Non-pigmented ciliary epithelial cell (primary cell): ENCODE measurements around the gene CYBRD1.

Experiments used
- DNase-seq: peaks from one replicate; pipeline ENCODE4 v3.0.0-alpha.2; 2010; ENCODE audit warnings: low read depth

Gene CYBRD1

GRCh38 chr2:171553858-171554257, 31.6 kb downstream of the CYBRD1 start:
- DNase-seq = no peak

- DNase-seq = no peak
Observed at GRCh38 chr2:171554991-171555615, 32.8 kb downstream of the CYBRD1 start.

GRCh38 chr2:171557363-171557762, 35.1 kb downstream of the CYBRD1 start:
- no peak for DNase-seq

- DNase-seq = no peak
Observed at GRCh38 chr2:171563301-171563700, 41.0 kb downstream of the CYBRD1 start.

- DNase-seq = no peak
Observed at GRCh38 chr2:171564463-171564862, 42.2 kb downstream of the CYBRD1 start.

- DNase-seq = no peak
Observed at GRCh38 chr2:171566057-171566456, 43.8 kb downstream of the CYBRD1 start.

- no peak for DNase-seq
Observed at GRCh38 chr2:171566753-171567152, 44.5 kb downstream of the CYBRD1 start.

- no peak for DNase-seq
Observed at GRCh38 chr2:171568089-171568488, 45.8 kb downstream of the CYBRD1 start.

- DNase-seq = no peak
Observed at GRCh38 chr2:171571721-171572120, 49.4 kb downstream of the CYBRD1 start.

GRCh38 chr2:171574149-171574795, 52.0 kb downstream of the CYBRD1 start:
- DNase-seq = no peak

GRCh38 chr2:171575606-171576005, 53.3 kb downstream of the CYBRD1 start:
- DNase-seq = no peak

- no peak for DNase-seq
Observed at GRCh38 chr2:171578127-171578803, 56.0 kb downstream of the CYBRD1 start.

- DNase-seq = no peak
Observed at GRCh38 chr2:171579481-171579880, 57.2 kb downstream of the CYBRD1 start.

GRCh38 chr2:171583566-171583965, 61.3 kb downstream of the CYBRD1 start:
- no peak for DNase-seq

GRCh38 chr2:171584001-171584400, 61.7 kb downstream of the CYBRD1 start:
- no peak for DNase-seq

GRCh38 chr2:171587132-171587531, 64.9 kb downstream of the CYBRD1 start:
- DNase-seq = no peak

GRCh38 chr2:171587567-171587966, 65.3 kb downstream of the CYBRD1 start:
- DNase-seq = no peak

GRCh38 chr2:171590116-171590515, 67.8 kb downstream of the CYBRD1 start:
- DNase-seq = no peak

- DNase-seq = no peak
Observed at GRCh38 chr2:171592036-171592555, 69.8 kb downstream of the CYBRD1 start.

- no peak for DNase-seq
Observed at GRCh38 chr2:171595456-171595855, 73.2 kb downstream of the CYBRD1 start.

GRCh38 chr2:171595896-171596295, 73.6 kb downstream of the CYBRD1 start:
- DNase-seq = peak; percentile 79

- no peak for DNase-seq
Observed at GRCh38 chr2:171598713-171599319, 76.5 kb downstream of the CYBRD1 start.

- DNase-seq = no peak
Observed at GRCh38 chr2:171600126-171600525, 77.9 kb downstream of the CYBRD1 start.
